Measurements from ENCODE around the gene HP1BP3. TPM values are rescaled to one million over a fixed set of nuclear protein-coding genes. Genes with fewer than 3 reads are reported as not detected.

The HP1BP3 gene
- total RNA-seq, 1 donor from 2014 or later = 164 TPM

DNA sequence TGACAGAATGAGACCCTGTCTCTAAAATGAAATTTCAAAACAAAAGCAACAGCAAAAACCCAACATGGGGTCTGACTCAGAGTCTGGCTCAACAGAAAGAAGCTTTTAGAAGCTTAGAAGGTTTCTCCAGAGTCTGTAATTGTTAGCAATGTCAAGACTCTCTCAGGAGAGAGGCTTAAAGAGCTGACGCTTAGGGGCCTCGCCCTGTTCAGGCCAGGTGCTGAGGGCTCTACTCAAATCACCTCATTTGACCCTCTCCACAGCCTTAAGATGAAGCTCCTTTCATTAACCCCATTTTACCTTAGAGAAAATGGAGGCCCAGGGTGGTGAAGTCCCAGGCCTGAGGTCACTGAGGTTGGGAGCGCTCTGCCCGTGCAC is 64.0 kb downstream of the HP1BP3 start:
- Mint-ChIP-seq H3K27ac (ENCODE audit: unreplicated experiment) (no peak overlapping the region), H3K4me3 (ENCODE audit: unreplicated experiment) (no peak overlapping the region), H3K9me3 (ENCODE audit: unreplicated experiment) (no peaks in the 10 kb centered on the region), H3K36me3 (ENCODE audit: low read depth, unreplicated experiment) (peaks cover 3% of the 10 kb centered on the region), H3K4me1 (ENCODE audit: unreplicated experiment) (peaks cover 2% of the 10 kb centered on the region), H3K27me3 (ENCODE audit: unreplicated experiment) (peaks cover 22% of the 10 kb centered on the region)
- TF ChIP-seq, protein P1, sequence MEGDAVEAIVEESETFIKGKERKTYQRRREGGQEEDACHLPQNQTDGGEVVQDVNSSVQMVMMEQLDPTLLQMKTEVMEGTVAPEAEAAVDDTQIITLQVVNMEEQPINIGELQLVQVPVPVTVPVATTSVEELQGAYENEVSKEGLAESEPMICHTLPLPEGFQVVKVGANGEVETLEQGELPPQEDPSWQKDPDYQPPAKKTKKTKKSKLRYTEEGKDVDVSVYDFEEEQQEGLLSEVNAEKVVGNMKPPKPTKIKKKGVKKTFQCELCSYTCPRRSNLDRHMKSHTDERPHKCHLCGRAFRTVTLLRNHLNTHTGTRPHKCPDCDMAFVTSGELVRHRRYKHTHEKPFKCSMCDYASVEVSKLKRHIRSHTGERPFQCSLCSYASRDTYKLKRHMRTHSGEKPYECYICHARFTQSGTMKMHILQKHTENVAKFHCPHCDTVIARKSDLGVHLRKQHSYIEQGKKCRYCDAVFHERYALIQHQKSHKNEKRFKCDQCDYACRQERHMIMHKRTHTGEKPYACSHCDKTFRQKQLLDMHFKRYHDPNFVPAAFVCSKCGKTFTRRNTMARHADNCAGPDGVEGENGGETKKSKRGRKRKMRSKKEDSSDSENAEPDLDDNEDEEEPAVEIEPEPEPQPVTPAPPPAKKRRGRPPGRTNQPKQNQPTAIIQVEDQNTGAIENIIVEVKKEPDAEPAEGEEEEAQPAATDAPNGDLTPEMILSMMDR (IDR thresholded peaks at IDR 0.05; ENCODE audit: unreplicated experiment) = no peak
- no peak for DNase-seq (ENCODE audit: low spot score)

DNA sequence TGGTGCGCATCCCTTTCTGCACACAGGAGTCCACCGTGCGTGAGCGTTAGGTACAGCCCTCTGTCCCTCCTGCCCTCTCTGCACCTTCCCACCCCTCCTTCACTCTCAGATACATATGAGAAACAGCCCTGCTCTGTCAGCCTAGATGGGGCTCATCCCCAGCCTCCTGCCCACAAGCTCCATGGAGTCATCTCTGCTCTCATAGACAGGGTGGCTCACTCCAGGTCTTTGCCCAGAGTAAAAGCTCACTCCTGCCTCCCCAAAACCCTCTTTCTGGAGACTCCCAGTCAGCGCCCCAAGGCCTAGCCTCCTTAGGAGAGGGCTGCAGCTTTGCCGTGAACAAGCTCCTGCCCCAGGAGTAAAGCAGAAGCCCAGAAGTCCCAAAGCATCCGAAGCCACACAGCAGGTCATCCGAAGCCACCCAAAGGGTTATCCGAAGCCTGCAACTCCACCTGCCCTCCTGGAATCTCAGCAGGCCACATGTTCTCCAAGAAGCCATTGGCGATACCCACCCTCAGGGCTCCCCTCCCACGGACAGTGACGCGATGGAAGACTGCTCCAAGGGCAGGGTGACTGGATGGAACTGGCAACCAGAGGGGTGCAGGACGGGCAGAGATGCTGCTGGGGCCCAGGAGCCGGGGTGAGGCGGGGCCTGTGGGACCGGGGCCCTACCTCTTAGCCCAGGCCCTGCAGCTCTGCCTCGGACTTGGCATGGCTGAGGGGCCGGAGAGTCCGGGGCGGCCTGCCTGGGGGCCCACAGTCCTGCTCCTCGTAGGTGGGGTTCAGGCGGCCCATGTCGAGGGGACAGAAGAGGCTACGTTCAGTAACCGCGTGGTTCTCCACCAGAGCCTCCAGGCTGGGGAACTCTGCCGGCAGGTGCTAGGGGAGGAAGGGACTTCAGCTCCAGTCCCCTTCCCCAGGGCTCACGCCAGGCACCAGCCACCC is 65.7 kb downstream of the HP1BP3 start:
- no peaks in the 10 kb centered on the region for H3K9me3 Mint-ChIP-seq (ENCODE audit: unreplicated experiment)
- H3K4me3 Mint-ChIP-seq (ENCODE audit: unreplicated experiment) = no peak overlapping the region
- DNase-seq (ENCODE audit: low spot score) = peak; percentile 3
- TF ChIP-seq, protein P1 (IDR thresholded peaks at IDR 0.05; ENCODE audit: unreplicated experiment) = no peak
- peaks cover 3% of the 10 kb centered on the region for H3K36me3 Mint-ChIP-seq (ENCODE audit: low read depth, unreplicated experiment)
- no peak overlapping the region for H3K27ac Mint-ChIP-seq (ENCODE audit: unreplicated experiment)
- H3K4me1 Mint-ChIP-seq (ENCODE audit: unreplicated experiment) = peaks cover 7% of the 10 kb centered on the region
- peaks cover 29% of the 10 kb centered on the region for H3K27me3 Mint-ChIP-seq (ENCODE audit: unreplicated experiment)

- peaks cover 31% of the 10 kb centered on the region for H3K27me3 Mint-ChIP-seq (ENCODE audit: unreplicated experiment)
- TF ChIP-seq, protein P1 (IDR thresholded peaks at IDR 0.05; ENCODE audit: unreplicated experiment) = no peak
- peaks cover 9% of the 10 kb centered on the region for H3K4me1 Mint-ChIP-seq (ENCODE audit: unreplicated experiment)
- no peak overlapping the region for H3K4me3 Mint-ChIP-seq (ENCODE audit: unreplicated experiment)
- peaks cover 3% of the 10 kb centered on the region for H3K36me3 Mint-ChIP-seq (ENCODE audit: low read depth, unreplicated experiment)
- H3K9me3 Mint-ChIP-seq (ENCODE audit: unreplicated experiment) = no peaks in the 10 kb centered on the region
- DNase-seq (ENCODE audit: low spot score) = peak; percentile 2
- no peak overlapping the region for H3K27ac Mint-ChIP-seq (ENCODE audit: unreplicated experiment)
Observed at GRCh38 chr1:20720631-20721091, 66.4 kb downstream of the HP1BP3 start.

DNA sequence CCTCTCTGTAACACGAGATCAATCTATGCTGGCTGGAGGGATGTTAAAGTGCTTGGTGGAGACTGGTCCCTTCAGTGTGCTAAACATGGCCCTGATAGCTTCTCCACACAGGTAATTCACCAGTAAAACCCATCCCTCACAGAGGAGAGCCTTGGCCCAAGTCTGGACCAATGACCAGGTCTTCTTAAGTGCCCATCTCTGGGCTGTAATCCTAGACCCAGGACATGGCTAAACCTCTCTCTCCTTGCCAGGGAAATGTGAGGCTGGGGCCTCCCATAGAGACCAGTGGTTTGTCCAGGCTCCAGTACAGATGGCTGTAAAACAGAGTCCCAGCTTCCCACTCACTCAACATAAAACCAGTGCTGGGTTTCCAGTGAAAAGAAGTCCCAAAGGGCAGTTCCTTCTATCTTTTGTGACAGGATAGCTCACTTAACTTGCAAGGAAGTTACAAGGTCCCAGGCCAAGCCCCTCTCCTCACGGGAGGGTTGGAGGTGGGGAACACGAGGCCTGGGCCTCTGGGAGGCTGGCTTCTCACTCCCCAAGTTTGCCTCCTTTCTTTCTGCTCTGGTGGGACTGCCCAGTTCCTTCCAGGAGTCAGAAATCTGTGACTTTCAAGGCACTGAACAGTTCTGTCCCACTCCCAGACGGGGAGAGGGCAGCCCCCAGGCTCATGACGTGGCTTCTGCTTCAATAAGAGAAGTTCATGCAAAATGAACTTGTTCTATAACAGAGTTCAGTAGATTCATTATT is 67.1 kb downstream of the HP1BP3 start:
- TF ChIP-seq, protein P1 (IDR thresholded peaks at IDR 0.05; ENCODE audit: unreplicated experiment) = no peak
- H3K4me1 Mint-ChIP-seq (ENCODE audit: unreplicated experiment) = peaks cover 14% of the 10 kb centered on the region
- H3K27ac Mint-ChIP-seq (ENCODE audit: unreplicated experiment) = no peak overlapping the region
- H3K9me3 Mint-ChIP-seq (ENCODE audit: unreplicated experiment) = no peaks in the 10 kb centered on the region
- H3K4me3 Mint-ChIP-seq (ENCODE audit: unreplicated experiment) = no peak overlapping the region
- H3K36me3 Mint-ChIP-seq (ENCODE audit: low read depth, unreplicated experiment) = peaks cover 3% of the 10 kb centered on the region
- no peak for DNase-seq (ENCODE audit: low spot score)
- peaks cover 27% of the 10 kb centered on the region for H3K27me3 Mint-ChIP-seq (ENCODE audit: unreplicated experiment)
